GM19324 (cell line): Measurements from ENCODE around the gene C11orf24.
A peak's percentile ranks its signal among the peaks of the same experiment; 100 is the strongest.
"Not testable (repeated sequence)": the region's sequence is repeated elsewhere in the genome, so short reads cannot be mapped to it uniquely, and the experiment has no call there.

Experiments used
- ATAC-seq: cut with Tn5 transposase; IDR thresholded peaks from one replicate; pipeline ENCODE4 v1.9.1; 2021; ENCODE audit warnings: mild to moderate bottlenecking, moderate library complexity; ENCODE audit not compliant: unreplicated experiment, low FRiP score

The C11orf24 gene

GRCh38 chr11:68257477-68258362 is 14.1 kb downstream of the C11orf24 start:
- ATAC-seq: no peak

GRCh38 chr11:68256331-68256741 is 15.4 kb downstream of the C11orf24 start:
- no peak for ATAC-seq

GRCh38 chr11:68255526-68255925 is 16.2 kb downstream of the C11orf24 start:
- no peak for ATAC-seq

- ATAC-seq: no peak
These were observed 17.4 kb downstream of the C11orf24 start for GRCh38 chr11:68254421-68254820.

- ATAC-seq: no peak
These were observed 20.0 kb downstream of the C11orf24 start for GRCh38 chr11:68251765-68252164.

GRCh38 chr11:68244912-68245311 is 26.9 kb downstream of the C11orf24 start:
- ATAC-seq: not testable (repeated sequence)

- not testable (repeated sequence) for ATAC-seq
These were observed 27.9 kb downstream of the C11orf24 start for GRCh38 chr11:68243847-68244246.

GRCh38 chr11:68242616-68243015 is 29.2 kb downstream of the C11orf24 start:
- ATAC-seq: no peak

- ATAC-seq: no peak
These were observed 40.2 kb downstream of the C11orf24 start for GRCh38 chr11:68231621-68232020.

GRCh38 chr11:68229601-68230000 is 42.2 kb downstream of the C11orf24 start:
- no peak for ATAC-seq

GRCh38 chr11:68226421-68226820 is 45.4 kb downstream of the C11orf24 start:
- no peak for ATAC-seq

- no peak for ATAC-seq
These were observed 47.2 kb downstream of the C11orf24 start for GRCh38 chr11:68224606-68225005.

GRCh38 chr11:68223275-68223674 is 48.5 kb downstream of the C11orf24 start:
- ATAC-seq: no peak

- ATAC-seq: no peak
These were observed 50.4 kb downstream of the C11orf24 start for GRCh38 chr11:68221406-68221805.

GRCh38 chr11:68216171-68216938 is 55.4 kb downstream of the C11orf24 start:
- no peak for ATAC-seq

- no peak for ATAC-seq
These were observed 56.1 kb downstream of the C11orf24 start for GRCh38 chr11:68215524-68216170.

- ATAC-seq: no peak
These were observed 56.7 kb downstream of the C11orf24 start for GRCh38 chr11:68215087-68215445.

- ATAC-seq: no peak
These were observed 57.3 kb downstream of the C11orf24 start for GRCh38 chr11:68214173-68215086.

- peak; percentile 56 for ATAC-seq
These were observed 58.1 kb downstream of the C11orf24 start for GRCh38 chr11:68213555-68214172.

GRCh38 chr11:68213135-68213515 is 58.6 kb downstream of the C11orf24 start, which contains the start of gene KMT5B:
Gene KMT5B (minus strand): TSS chr11:68213296. CDS start chr11:68190076, 23,220 bp downstream.
- ATAC-seq: no peak
